Endothelial cell of umbilical vein (primary cell): ENCODE results near the gene EYS.

ENCODE experiments used
- EZH2 ChIP-seq: IDR thresholded peaks from 2 replicates; pipeline ENCODE4 v1.6.1; 2012; ENCODE audit warnings: borderline replicate concordance, low read depth, mild to moderate bottlenecking, moderate library complexity, low read length, inconsistent platforms; ENCODE audit not compliant: severe bottlenecking
- FOS ChIP-seq: IDR thresholded peaks from 2 replicates; pipeline ENCODE4 v1.6.1; 2011; ENCODE audit warnings: mild to moderate bottlenecking, low read length, moderate library complexity, borderline replicate concordance; ENCODE audit not compliant: insufficient read depth
- GATA2 ChIP-seq: IDR thresholded peaks from 2 replicates; pipeline ENCODE4 v1.7.0; 2011; ENCODE audit warnings: low read depth, mild to moderate bottlenecking, moderate library complexity, mixed read lengths, low read length; ENCODE audit not compliant: insufficient read length, insufficient read depth
- JUN ChIP-seq: IDR thresholded peaks from 2 replicates; pipeline ENCODE4 v1.6.1; 2011; ENCODE audit warnings: borderline replicate concordance, low read depth; ENCODE audit not compliant: insufficient read length, insufficient read depth
- MYC ChIP-seq: IDR thresholded peaks from one replicate; pipeline ENCODE4 v1.6.1; 2011; ENCODE audit warnings: mild to moderate bottlenecking, low read depth, low read length
- POLR2A ChIP-seq: IDR thresholded peaks from 2 replicates; pipeline ENCODE4 v1.6.1; 2012; ENCODE audit warnings: low read depth, mild to moderate bottlenecking, control low read depth, low read length
- POLR2AphosphoS5 ChIP-seq: IDR thresholded peaks from 2 replicates; pipeline ENCODE4 v1.6.1; 2012; ENCODE audit warnings: low read depth, mild to moderate bottlenecking, control low read depth, low read length, moderate library complexity; ENCODE audit not compliant: insufficient read depth
- TF ChIP-seq, protein P1 (sequence below), 2 donors: IDR thresholded peaks; 1 replicate in 1 of 2; 2 replicates in 1 of 2; pipeline ENCODE4 v1.5.1; 2011; ENCODE audit warnings: low read length in 2 of 2, mild to moderate bottlenecking in 2 of 2, moderate library complexity in 2 of 2, control low read depth in 1 of 2, inconsistent platforms in 1 of 2, low read depth in 1 of 2; ENCODE audit not compliant: insufficient read depth in 1 of 2; ENCODE audit errors: extremely low read depth in 1 of 2
- TF ChIP-seq, protein P2 (sequence below): IDR thresholded peaks from 2 replicates; pipeline ENCODE4 v1.6.1; 2011; ENCODE audit not compliant: insufficient read depth, insufficient read length

DNA sequence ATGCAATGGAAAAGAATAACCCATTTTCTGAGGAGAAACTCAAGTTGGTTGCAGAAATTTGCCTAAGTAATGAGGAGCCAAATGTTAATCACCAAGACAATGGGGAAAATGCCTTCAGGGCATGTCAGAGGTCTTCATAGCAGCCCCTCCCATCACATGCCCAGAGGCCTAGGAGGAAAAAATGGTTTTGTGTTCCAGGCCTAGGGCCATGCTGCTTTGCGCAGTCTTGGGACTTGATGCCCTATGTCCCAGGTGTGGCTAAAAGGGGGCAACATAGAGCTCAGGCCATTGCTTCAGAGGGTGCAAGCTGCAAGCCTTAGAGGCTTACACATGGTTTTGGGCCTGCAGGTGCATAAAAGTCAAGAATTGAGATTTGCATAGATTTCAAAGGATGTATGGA is 485.9 kb downstream of the EYS start:
- TF ChIP-seq, protein P1, sequence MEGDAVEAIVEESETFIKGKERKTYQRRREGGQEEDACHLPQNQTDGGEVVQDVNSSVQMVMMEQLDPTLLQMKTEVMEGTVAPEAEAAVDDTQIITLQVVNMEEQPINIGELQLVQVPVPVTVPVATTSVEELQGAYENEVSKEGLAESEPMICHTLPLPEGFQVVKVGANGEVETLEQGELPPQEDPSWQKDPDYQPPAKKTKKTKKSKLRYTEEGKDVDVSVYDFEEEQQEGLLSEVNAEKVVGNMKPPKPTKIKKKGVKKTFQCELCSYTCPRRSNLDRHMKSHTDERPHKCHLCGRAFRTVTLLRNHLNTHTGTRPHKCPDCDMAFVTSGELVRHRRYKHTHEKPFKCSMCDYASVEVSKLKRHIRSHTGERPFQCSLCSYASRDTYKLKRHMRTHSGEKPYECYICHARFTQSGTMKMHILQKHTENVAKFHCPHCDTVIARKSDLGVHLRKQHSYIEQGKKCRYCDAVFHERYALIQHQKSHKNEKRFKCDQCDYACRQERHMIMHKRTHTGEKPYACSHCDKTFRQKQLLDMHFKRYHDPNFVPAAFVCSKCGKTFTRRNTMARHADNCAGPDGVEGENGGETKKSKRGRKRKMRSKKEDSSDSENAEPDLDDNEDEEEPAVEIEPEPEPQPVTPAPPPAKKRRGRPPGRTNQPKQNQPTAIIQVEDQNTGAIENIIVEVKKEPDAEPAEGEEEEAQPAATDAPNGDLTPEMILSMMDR (IDR thresholded peaks at IDR 0.05; ENCODE audit: extremely low read depth in 1 of 2, insufficient read depth in 1 of 2, low read depth in 1 of 2, low read length in 2 of 2): no peak
- TF ChIP-seq POLR2A (no peak), POLR2AphosphoS5 (no peak), EZH2 (no peak), JUN (no peak), GATA2 (no peak), FOS (no peak), MYC (no peak)
- TF ChIP-seq, protein P2, sequence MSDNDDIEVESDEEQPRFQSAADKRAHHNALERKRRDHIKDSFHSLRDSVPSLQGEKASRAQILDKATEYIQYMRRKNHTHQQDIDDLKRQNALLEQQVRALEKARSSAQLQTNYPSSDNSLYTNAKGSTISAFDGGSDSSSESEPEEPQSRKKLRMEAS: no peak
